Activated CD4-positive, CD25-positive, alpha-beta regulatory T cell (primary cell): ENCODE measurements around the gene PEX5L.

Experiments used
- DNase-seq, 4 experiments: peaks; one replicate each; lab custom pipeline; 2025; lab: John Stamatoyannopoulos, UW

The PEX5L gene

DNA sequence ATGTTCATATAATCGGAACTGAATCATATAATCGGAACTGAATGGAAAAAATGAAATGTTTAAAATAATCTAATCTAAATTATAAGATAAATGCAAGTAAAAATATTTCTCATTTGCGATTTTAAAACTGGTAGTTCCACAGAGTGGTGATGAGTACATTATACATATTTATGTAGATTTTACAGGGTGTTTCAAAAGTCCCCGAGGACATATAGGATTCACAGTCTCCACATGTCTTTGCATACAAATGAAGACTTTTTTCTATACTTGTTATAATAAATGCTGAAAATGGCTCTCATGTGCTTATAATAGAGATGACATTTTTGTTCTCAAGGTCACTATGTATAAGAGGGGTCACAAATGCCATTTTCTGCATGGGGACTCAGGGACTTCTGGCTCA, 139.5 kb downstream of the PEX5L start:
- no peak for DNase-seq

DNA sequence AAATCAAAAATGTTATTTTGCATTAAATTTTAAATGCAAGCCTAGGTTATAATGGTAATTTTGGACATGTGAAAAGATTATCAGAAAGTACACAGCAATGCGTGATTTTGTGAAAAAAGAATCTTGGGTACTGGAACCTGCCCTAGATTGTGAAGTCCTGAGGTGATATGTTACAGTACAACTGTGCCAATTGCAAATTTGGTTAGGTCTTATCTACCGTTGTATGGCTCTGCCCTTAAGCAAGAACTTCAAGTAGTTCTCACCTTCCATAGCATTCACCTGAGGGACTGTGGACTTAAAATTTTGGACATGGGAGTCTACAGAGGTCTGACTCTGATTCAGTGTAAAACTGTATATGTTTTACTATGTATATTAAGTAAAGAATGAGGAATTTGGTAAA, 140.2 kb downstream of the PEX5L start:
- DNase-seq, result no peak

DNA sequence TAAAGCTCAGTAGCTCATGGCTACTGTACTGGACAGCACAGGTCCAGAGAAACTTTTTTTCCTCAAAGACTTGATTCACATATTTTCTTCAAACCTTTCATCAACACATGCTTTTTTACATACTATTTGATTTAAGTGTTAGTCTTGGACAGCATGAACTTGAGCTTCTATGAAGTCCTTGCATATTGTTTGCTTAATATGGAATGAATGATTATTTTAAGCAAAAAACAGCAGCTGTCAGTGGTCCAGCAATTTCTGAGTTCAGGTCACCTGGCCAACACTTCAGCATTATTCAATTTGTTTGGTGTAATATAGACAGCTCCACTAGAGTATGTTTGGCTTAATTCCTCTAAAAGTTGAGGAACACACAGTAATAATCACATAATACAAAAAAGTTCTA, 141.4 kb downstream of the PEX5L start:
- no peak for DNase-seq

DNA sequence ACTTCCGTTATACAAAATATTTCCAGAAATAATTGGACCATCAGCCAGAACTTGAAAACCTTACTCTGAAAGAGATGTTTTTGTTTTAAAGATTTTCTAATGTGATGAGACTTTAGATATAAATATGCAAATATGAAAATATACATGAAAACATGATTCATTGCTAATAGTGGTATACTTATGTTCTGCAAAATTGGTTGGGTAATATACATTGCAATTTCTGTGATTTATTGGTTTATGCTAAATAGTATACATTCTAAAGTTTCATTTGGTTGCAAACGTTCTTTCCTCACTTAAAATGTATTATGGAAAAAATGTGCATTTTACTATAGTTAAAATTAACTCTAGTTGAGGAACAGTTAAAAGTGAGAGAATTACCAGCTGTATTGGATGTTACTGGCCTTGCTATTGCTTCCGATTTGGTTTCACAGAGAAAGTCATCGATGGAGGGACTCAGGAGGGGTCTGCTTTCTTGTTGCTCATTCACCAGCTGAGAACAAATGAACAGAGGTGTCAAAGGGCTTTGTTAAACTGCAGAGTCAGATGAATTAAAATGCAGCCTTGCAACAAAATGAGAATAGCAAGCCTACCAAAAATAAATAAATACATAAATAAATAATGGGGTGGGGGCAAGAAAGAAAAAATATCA, 149.3 kb downstream of the PEX5L start:
- no peak for DNase-seq

DNA sequence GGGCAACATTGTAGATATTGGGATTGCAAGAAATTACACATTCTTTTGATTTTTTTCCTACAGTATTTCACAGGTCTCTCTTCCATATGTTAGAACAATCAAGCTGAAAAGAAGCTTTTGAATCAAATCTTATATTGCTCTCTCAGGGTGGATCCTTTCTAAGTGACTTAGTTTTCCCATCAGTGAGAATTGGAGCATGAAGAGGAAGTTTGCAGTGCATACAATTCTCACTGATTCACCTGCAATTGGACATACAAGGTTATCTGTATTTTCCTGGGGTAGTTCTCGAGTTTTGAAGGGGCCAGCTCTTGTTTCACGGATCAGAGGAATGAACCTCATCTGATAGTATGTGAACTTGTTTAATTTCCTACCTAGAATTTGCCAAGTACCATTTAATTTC, 150.8 kb downstream of the PEX5L start:
- DNase-seq, result no peak

DNA sequence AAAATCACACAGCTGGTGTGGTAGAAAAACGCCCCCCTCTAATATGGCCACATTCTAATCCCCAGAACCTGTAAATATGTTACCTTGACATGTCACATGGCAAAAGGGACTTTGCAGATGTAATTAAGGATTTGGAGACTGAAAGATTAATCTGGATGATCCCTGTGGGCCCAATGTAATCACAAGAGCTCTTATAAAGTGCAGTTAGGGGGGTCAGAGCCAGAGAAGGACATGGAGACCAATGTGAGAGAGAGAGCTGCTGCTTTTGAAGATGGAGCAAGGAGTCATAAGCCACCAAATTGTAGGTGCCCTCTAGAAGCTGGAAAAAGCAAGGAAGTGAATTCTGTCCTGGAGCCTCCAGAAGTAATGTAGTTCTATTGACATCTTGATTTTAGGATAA, 152.6 kb downstream of the PEX5L start:
- no peak for DNase-seq

DNA sequence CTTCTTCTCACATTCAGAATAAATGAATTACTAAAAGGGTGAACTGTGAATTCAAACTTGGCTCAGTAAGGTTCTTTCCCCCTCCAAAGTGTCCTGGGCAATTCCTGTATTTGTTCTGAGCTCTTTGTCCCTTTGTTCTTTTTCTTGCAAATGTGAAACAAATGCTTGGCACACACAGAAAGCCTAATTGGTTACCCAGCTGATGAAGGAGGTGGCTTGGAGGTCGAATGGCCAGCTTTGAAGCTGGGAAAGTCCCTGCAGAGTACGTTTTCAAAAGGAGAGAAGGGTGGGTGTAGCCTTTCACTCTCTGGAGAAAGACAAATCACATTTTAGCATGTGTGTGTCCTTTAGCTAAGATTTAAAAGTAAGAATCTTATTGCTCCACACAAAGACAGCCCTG, 154.4 kb downstream of the PEX5L start:
- DNase-seq, result no peak

DNA sequence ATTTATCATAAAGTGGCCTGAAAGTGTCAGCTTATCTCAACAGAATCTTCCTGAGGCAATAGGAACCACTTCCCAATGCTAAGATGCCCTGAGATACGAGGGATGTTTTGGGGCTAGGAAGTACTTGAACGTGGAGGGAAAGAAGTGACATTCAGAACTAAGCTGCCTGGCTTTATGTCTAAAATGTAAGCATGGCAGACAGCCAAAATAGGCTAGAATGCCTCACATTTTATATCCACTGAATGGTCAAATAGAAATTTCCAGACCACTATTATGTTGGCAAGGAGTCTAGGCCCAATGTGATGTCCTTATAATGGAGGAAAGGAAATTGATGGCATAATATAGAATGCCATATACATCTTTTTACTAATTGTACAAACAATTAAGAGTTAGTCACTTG, 154.9 kb downstream of the PEX5L start:
- no peak for DNase-seq

DNA sequence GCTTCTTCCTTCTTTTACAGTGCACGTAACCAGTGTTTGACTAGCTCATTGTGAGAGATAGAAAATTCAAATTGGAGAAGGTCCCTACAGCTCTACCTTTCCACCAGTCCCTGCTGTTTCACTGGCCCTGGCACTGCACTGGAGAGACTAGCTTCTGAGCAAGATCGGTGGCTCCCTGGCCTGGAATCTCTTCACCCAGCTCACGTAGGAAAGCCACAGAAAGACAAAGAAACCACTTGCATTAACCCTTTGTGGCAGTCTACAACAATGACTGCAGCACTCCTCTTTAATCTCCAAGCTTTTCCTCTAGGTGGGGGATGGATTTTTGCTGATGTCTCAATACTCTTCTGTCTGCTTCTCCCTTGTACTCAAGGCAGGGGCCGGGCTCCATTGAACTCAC, 155.9 kb downstream of the PEX5L start:
- no peak for DNase-seq

DNA sequence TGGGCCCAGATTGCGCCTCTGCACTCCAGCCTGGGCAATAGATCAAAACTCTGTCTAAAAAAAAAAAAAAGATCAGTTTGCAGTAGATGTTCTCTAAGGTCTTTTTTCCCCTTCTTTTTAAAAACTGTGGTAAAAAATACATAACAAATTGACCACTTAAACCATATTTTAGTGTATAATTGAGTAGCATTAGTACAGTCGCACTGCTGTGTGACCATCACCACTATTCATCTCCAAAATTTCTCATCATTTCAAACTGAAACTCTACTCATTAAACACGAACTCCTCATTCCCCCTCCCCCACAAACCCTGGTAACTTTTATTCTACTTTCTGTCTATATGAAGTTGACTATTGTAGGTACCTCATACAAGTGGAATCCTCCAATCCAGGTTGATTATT, 160.3 kb downstream of the PEX5L start:
- DNase-seq, result no peak

DNA sequence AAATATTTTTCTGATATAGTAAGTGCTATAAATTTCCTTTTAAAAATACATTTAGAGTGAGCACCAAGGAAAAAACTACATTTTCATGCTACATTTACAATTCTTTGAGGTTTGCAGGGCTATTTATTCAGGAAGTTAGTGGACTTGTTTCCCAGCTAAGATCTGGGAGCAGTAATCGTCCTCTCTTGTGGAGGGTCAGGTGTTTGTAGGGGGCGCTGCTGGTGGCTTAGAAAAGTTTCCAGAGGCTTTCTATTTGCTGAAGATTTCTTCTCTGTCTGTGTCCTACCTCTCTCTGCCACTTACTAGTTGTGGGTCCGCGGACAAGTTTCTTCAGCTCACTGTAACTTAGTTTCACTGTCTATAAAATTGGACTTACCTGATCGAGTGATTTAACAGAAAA, 163.9 kb downstream of the PEX5L start:
- DNase-seq, result no peak

DNA sequence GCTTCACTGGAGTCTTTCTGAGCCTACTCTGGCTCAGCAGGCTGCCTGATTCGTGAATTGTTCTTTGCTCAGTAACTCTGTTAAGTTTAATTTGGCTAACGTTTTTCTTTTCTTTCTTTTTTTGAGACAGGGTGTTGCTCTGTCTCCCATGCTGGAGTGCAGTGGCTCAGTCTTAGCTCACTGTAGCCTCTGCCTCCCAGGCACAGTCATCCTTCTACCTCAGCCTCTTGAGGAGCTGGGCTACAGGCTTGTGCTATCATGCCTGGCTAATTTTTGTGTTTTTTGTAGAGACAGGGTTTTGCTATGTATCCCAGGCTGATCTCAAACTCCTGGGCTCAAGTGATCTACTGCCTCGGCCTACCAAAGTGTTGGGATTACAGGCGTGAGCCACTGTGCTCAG, 165.0 kb downstream of the PEX5L start:
- no peak for DNase-seq

DNA sequence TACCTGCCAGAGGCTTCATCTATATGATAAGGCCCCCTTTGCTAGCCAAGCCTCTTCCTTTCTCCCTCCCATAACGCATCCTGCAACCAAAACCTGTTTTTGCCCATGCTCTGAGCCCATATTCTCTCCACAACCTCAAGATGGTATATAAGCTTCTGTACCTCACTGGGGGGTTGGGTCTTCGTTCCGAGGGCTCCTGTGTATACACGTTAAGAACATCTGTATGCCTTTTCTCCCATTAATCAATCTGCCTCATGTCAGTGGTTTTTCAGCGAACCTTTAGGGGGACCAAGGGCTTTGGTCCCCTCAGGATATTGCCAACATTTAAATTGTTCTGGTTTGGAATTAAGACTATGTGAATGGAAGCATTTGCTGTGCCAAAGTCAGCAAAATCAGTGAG, 168.0 kb downstream of the PEX5L start:
- no peak for DNase-seq

DNA sequence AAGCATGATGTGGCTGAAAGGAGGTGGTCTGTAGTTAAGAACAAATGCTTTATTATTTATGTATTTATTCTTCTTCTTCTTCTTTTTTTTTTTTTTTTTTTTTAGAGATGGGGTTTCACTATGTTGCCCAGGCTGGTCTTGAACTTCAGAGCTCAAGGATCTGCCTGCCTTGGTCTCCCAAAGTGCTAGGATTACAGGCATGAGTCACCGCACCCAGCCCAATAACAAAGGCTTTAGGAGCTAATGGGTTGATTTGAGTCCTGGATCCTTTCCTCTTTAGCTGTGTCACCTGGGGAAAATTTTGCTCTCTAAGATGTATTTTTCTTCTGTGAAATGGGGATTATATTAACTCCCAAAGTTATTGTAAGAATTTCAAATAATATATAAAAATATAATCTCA, 168.8 kb downstream of the PEX5L start:
- DNase-seq, result no peak

DNA sequence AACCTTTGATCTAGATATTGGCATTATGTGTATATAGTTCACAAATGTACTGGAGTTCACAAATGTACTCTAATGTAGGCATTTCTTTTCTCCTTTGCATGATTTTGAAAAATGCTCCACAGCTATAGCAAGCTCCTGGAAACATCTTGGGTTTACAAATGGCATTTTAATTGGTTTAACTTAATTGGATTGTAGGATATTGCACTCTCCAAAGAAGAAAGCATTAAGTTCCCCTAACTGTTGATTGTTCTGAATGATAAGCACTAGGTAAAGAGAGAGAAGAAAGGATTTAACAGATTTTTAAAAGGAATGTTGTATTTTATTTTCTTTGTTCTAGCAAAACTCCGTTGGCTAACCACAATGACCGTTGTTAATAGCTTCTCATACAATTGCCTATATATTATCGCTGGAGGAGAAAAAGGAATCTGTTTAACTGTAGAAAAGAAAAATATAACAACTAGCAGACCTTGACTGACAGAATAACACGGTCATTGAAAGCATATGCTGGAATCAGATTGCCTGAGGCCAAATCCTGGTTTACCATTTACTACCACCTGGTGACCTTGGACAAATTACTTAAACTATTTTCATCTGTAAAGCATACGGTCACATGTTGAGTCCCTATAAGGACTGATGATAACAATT, 170.8 kb downstream of the PEX5L start:
- DNase-seq, result no peak

DNA sequence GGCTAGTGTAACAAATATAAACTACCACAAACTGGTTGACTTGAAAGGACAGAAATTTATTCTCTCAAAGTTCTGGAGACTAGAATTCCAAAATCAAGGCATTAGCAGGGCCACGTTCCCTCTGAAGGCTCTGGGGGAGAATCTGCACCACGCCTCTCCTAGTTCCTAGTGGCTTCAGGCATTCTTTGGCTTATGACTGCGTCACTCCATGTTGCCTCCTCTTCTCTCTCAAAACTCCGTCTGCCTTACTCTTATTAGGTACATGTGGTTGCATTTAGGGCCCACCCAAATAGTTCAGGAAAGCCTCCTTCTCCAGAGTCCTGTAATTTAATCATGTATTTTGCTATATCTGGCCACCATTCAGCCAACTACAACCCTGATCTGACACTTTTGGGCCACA, 174.8 kb downstream of the PEX5L start:
- DNase-seq, result no peak

DNA sequence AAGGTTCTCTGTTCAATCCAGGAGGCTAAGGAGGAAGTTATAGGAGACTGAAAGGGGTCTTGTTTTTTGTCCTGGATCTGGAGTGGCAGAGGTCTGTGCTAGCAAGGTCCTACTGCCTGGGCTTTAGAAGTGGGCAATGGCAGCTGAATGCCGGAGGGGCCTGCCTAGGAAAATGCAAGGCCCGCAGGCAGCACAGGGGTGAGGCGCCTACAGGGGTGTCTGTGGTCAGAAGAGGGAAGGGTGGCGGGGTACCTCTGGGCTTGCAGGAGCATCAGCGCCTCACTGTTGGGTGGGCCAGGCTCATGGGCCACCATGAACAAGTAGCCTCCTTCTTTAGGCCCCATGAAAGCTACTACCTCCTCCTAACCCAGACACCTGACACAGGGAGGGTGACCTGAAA, 175.4 kb downstream of the PEX5L start:
- no peak for DNase-seq

DNA sequence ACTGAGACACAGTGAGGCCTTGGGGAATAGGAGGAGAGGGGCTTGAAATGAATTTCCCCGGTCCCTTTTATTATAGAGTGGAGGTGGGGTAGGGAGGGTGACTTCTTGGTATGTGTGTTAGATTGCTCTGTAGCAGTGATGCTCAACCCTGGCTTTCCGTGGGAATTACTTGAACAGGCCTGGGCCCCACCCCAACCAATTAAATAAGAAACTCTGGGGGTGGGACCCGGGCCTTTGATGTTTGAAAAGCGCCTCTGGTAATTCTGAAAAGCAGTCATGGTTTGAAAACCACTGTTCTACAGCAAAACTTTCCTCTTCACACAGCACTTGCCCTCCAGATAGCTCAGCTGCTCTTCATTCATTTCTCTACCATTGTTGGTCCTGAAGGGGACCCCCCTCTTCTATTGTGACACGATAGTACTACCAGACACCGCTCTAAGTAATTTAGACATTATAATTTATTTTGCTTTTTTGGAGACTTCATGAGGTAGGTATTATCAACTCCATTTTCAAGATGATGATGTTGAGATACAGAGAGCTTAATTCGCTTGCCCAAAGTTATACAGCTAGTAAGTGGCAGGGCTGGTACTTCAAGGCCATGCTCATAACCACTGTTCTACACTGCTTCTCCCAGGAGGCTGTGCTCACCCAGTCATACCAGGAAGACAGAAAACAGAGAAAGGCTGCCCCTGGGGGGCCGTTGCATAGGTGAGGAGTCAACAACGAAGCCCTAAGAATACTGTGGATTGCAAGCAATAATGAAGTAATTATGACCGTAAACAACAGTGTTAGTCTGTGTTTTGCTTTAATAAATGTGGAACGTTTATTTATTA, 176.2 kb downstream of the PEX5L start:
- DNase-seq, result no peak

DNA sequence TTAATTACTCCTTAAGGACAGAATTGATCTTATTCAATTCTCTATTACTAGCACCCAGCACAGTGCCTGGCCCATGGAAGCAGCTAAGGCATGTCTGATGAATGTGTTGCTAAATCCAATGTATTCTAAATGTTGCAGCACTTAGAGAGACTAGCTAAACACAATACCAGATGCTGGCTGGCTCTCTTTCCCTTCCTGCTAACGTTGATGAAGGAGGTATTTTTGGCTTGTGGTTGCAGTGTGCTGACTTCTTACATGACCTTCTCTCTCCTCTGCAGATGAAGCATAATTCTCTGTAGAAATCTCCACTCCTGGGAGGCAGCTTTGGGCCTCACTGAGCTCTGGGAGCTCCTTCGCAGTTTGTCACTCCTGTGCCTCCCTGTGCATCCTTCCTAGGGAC, 183.6 kb downstream of the PEX5L start:
- no peak for DNase-seq

DNA sequence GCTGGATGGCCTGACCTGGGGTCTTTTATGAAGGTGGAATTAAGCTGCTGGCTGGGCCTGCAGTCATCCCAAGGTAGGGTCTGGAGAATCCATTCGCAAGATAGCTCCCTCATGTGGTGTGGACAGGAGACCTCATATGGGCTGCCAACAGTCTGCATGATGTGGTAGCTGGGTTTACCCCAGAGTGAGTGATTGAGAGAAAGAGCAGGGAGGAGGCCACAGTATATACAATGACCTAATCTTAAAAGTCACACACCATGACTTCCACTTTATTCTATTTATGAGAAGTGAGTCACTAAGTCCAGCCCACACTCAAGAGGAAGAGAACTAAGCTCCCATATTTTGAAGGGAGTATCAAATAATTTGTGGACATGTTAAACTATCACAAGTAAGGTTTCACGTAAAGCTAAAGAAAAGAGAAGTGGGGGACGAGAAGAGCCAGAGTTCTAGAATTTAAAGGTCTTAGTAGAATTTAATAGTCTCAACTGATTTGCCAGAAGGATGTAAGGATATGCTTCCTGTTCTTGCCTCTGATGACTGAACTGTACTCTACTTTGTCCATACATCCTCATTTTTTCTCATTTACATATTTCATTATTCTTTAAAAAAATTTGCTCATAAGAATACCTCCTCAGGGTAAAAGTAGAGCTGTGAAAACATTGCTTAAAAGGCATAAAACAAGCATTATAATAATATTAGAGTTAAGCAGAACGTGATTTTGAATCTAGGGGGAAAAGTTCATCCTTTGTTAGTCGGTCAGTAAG, 184.4 kb downstream of the PEX5L start:
- no peak for DNase-seq

DNA sequence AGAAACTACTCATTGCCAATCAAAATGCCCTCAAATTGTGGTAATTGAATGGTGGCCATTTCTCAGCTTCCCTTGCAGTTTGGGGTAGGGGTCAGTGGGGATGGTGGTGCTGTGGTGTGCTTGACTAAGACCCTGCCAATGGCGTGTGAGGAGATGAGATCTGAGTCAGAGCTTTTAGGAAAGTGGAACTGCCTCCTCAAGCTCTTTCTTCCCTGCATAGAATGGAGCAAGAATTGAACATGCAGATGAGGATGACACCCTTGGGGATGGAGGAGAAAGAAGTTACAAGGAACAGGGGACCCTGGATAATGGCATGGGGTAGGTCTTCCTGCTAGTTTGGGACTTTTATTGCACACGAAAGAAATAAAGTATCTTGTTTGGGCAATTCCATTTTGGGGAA, 188.0 kb downstream of the PEX5L start:
- no peak for DNase-seq

DNA sequence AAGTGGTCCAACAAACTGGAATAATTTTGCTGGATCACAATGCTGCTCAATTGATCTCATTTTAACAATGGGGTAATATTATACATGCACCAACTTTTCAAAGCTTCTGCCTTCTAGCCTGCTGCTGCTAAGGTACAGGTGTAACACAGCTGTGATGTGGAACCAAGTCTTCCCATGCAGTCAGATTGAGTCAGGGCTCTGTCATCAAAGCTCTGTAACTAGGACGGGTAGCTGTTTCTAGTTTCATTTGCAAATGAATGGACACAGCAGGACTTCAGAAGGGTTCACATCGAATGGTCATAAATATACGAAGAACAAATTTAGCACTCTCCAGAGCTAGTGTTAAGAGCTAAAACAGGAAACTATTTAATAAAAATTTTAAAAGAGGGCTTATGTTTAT, 194.7 kb downstream of the PEX5L start:
- no peak for DNase-seq

DNA sequence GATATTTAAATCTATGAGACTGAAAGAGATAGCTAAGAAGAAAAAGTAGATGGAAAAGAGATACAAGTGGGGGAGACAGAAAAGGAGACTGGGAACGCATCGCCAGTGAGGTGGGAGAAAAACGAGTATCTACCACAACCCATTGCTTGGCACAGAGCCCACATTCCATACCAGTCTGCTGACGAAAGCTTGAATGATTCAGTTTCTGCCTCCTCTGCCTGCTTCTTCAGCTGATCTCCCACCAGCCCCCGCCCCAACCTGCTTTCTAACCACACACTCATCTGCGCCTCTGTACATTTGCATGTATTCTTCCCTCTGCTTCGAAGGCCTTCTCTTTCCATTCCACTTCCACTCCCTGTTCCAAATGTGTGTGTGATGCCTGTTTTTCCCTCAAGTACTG, 195.8 kb downstream of the PEX5L start:
- no peak for DNase-seq
